Measurements from ENCODE around the gene RGL1. TPM values are rescaled to one million over a fixed set of nuclear protein-coding genes. Genes with fewer than 3 reads are reported as not detected.

Gene RGL1
- total RNA-seq, 4 donors from 2014 or later = 10.6 to 13.8 (median 11.3) TPM

- H3K36me3 ChIP-seq = no peaks in the 10 kb centered on the region
- no peaks in the 10 kb centered on the region for H3K9me3 ChIP-seq
- H3K27ac ChIP-seq = peak overlapping the region; percentile 91
- 30% methylated on average over 5 of the region's 5 CpGs for WGBS
- TF ChIP-seq POLR2A (IDR thresholded peaks at IDR 0.05) (no peak), EP300 (IDR thresholded peaks at IDR 0.05) (no peak), POLR2AphosphoS5 (IDR thresholded peaks at IDR 0.05) (no peak), CTCF (IDR thresholded peaks at IDR 0.05) (no peak)
- DNase-seq (ENCODE audit: low spot score in 2 of 2) = peak in 1 of 2 donors; percentile 68
- H3K4me3 ChIP-seq = peak overlapping the region; percentile 63
- H3K4me1 ChIP-seq = peaks cover 37% of the 10 kb centered on the region
- no peaks in the 10 kb centered on the region for H3K27me3 ChIP-seq
Observed at GRCh38 chr1:183804387-183804786, 533 bp upstream of the RGL1 start.

GRCh38 chr1:183806125-183806524 is 1.2 kb downstream of the RGL1 start:
- TF ChIP-seq EP300 (IDR thresholded peaks at IDR 0.05) (no peak), POLR2A (IDR thresholded peaks at IDR 0.05) (no peak), POLR2AphosphoS5 (IDR thresholded peaks at IDR 0.05) (no peak), CTCF (IDR thresholded peaks at IDR 0.05) (no peak)
- Histone ChIP-seq H3K4me1 (peaks cover 51% of the 10 kb centered on the region), H3K27me3 (no peaks in the 10 kb centered on the region), H3K36me3 (no peaks in the 10 kb centered on the region), H3K27ac (peak overlapping the region; percentile 52), H3K4me3 (peak overlapping the region; percentile 63), H3K9me3 (no peaks in the 10 kb centered on the region)
- DNase-seq (ENCODE audit: low spot score in 2 of 2) = no peak
- WGBS = 6% methylated on average over 4 of the region's 4 CpGs

GRCh38 chr1:183806675-183807074 is 1.8 kb downstream of the RGL1 start:
- 26% methylated on average over 1 of the region's 1 CpG for WGBS
- TF ChIP-seq POLR2AphosphoS5 (IDR thresholded peaks at IDR 0.05) = no peak
- no peak for TF ChIP-seq CTCF (IDR thresholded peaks at IDR 0.05)
- TF ChIP-seq EP300 (IDR thresholded peaks at IDR 0.05) = no peak
- no peak for TF ChIP-seq POLR2A (IDR thresholded peaks at IDR 0.05)
- Histone ChIP-seq H3K27me3 (no peaks in the 10 kb centered on the region), H3K36me3 (no peaks in the 10 kb centered on the region), H3K9me3 (no peaks in the 10 kb centered on the region), H3K4me3 (peak overlapping the region; percentile 63), H3K27ac (peak overlapping the region; percentile 52), H3K4me1 (peaks cover 55% of the 10 kb centered on the region)
- no peak for DNase-seq (ENCODE audit: low spot score in 2 of 2)

GRCh38 chr1:183807549-183808168 is 2.7 kb downstream of the RGL1 start:
- peaks cover 64% of the 10 kb centered on the region for H3K4me1 ChIP-seq
- H3K27ac ChIP-seq = peak overlapping the region; percentile 45
- H3K4me3 ChIP-seq = peak overlapping the region; percentile 63
- no peaks in the 10 kb centered on the region for H3K36me3 ChIP-seq
- no peaks in the 10 kb centered on the region for H3K27me3 ChIP-seq
- no peak for DNase-seq (ENCODE audit: low spot score in 2 of 2)
- H3K9me3 ChIP-seq = no peaks in the 10 kb centered on the region
- no peak for TF ChIP-seq POLR2AphosphoS5 (IDR thresholded peaks at IDR 0.05)
- TF ChIP-seq CTCF (IDR thresholded peaks at IDR 0.05) = no peak
- TF ChIP-seq POLR2A (IDR thresholded peaks at IDR 0.05) = no peak
- no peak for TF ChIP-seq EP300 (IDR thresholded peaks at IDR 0.05)
- 30% methylated on average over 2 of the region's 2 CpGs for WGBS

- DNase-seq (ENCODE audit: low spot score in 2 of 2) = no peak
- 68% methylated on average over 2 of the region's 2 CpGs for WGBS
- Histone ChIP-seq H3K4me3 (peak overlapping the region; percentile 63), H3K9me3 (no peaks in the 10 kb centered on the region), H3K36me3 (no peaks in the 10 kb centered on the region), H3K4me1 (peaks cover 71% of the 10 kb centered on the region), H3K27me3 (no peaks in the 10 kb centered on the region), H3K27ac (no peak overlapping the region)
- TF ChIP-seq EP300 (IDR thresholded peaks at IDR 0.05) (no peak), POLR2A (IDR thresholded peaks at IDR 0.05) (no peak), CTCF (IDR thresholded peaks at IDR 0.05) (no peak), POLR2AphosphoS5 (IDR thresholded peaks at IDR 0.05) (no peak)
Observed at GRCh38 chr1:183808296-183809027, 3.5 kb downstream of the RGL1 start.
